ENCODE measurements around the gene CABLES2.

Gene CABLES2

GRCh38 chr20:62347151-62347404 is 60.0 kb downstream of the CABLES2 start:
- no peak for ATAC-seq
- TF ChIP-seq BACH2 (CRISPR knock-in tag; IDR thresholded peaks at IDR 0.05; ENCODE audit: borderline replicate concordance), result no peak

GRCh38 chr20:62346398-62347150 is 60.5 kb downstream of the CABLES2 start:
- no peak for TF ChIP-seq ARNTL (CRISPR knock-in tag; IDR thresholded peaks at IDR 0.05; ENCODE audit: borderline replicate concordance, low read depth)
- no peak for ATAC-seq

- ATAC-seq, result no peak
- TF ChIP-seq PATZ1 (CRISPR knock-in tag; IDR thresholded peaks at IDR 0.05; ENCODE audit: borderline replicate concordance) (no peak), ZNF70 (CRISPR knock-in tag; IDR thresholded peaks at IDR 0.05) (no peak), ZNF565 (CRISPR knock-in tag; conservative IDR thresholded peaks at IDR 0.05; ENCODE audit: low read depth) (no peak), BACH2 (CRISPR knock-in tag; IDR thresholded peaks at IDR 0.05; ENCODE audit: borderline replicate concordance) (no peak), CSDC2 (CRISPR knock-in tag; IDR thresholded peaks at IDR 0.05) (no peak), ZC3H10 (CRISPR knock-in tag; IDR thresholded peaks at IDR 0.05) (no peak), ZFP3 (CRISPR knock-in tag; IDR thresholded peaks at IDR 0.05) (no peak), PPARA (CRISPR knock-in tag; IDR thresholded peaks at IDR 0.05; ENCODE audit: borderline replicate concordance) (no peak), ARNTL (CRISPR knock-in tag; IDR thresholded peaks at IDR 0.05; ENCODE audit: borderline replicate concordance, low read depth) (no peak), OSR1 (CRISPR knock-in tag; IDR thresholded peaks at IDR 0.05) (no peak), GLIS3 (CRISPR knock-in tag; IDR thresholded peaks at IDR 0.05) (no peak)
- TF ChIP-seq, protein P1, sequence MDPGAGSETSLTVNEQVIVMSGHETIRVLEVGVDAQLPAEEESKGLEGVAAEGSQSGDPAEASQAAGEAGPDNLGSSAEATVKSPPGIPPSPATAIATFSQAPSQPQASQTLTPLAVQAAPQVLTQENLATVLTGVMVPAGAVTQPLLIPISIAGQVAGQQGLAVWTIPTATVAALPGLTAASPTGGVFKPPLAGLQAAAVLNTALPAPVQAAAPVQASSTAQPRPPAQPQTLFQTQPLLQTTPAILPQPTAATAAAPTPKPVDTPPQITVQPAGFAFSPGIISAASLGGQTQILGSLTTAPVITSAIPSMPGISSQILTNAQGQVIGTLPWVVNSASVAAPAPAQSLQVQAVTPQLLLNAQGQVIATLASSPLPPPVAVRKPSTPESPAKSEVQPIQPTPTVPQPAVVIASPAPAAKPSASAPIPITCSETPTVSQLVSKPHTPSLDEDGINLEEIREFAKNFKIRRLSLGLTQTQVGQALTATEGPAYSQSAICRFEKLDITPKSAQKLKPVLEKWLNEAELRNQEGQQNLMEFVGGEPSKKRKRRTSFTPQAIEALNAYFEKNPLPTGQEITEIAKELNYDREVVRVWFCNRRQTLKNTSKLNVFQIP (CRISPR knock-in tag; IDR thresholded peaks at IDR 0.05; ENCODE audit: borderline replicate concordance, low read depth), result no peak
- TF ChIP-seq, protein P2, sequence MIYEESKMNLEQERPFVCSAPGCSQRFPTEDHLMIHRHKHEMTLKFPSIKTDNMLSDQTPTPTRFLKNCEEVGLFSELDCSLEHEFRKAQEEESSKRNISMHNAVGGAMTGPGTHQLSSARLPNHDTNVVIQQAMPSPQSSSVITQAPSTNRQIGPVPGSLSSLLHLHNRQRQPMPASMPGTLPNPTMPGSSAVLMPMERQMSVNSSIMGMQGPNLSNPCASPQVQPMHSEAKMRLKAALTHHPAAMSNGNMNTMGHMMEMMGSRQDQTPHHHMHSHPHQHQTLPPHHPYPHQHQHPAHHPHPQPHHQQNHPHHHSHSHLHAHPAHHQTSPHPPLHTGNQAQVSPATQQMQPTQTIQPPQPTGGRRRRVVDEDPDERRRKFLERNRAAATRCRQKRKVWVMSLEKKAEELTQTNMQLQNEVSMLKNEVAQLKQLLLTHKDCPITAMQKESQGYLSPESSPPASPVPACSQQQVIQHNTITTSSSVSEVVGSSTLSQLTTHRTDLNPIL (CRISPR knock-in tag; IDR thresholded peaks at IDR 0.05; ENCODE audit: low read depth), result no peak
Observed at GRCh38 chr20:62345681-62346370, 61.3 kb downstream of the CABLES2 start.

DNA sequence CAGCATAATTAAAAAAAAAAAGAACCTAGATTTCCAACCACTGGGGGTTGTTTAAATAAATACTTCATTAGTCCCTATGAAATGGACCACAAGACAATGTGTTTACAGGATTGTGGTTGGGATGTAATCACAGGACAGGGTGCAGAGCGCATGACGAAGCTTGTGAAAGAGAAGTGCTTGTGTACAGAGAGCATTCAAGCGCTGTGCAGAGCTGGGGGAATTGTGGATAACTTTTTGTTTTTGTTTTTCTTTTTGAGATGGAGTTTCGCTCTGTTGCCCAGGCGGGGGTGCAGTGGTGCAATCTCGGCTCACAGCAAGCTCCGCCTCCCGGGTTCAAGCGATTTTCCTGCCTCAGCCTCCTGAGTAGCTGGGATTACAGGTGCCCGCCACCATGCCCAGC is 62.3 kb downstream of the CABLES2 start:
- no peak for TF ChIP-seq ZFP30 (CRISPR knock-in tag; IDR thresholded peaks at IDR 0.05)
- TF ChIP-seq, protein P2 (CRISPR knock-in tag; IDR thresholded peaks at IDR 0.05; ENCODE audit: low read depth), result no peak
- no peak for TF ChIP-seq ESRRG (CRISPR knock-in tag; IDR thresholded peaks at IDR 0.05)
- TF ChIP-seq, protein P1 (CRISPR knock-in tag; IDR thresholded peaks at IDR 0.05; ENCODE audit: borderline replicate concordance, low read depth), result no peak
- TF ChIP-seq ZNF70 (CRISPR knock-in tag; IDR thresholded peaks at IDR 0.05), result no peak
- TF ChIP-seq BACH2 (CRISPR knock-in tag; IDR thresholded peaks at IDR 0.05; ENCODE audit: borderline replicate concordance), result no peak
- no peak for TF ChIP-seq ISL1 (CRISPR knock-in tag; IDR thresholded peaks at IDR 0.05)
- no peak for TF ChIP-seq PPARA (CRISPR knock-in tag; IDR thresholded peaks at IDR 0.05; ENCODE audit: borderline replicate concordance)
- no peak for TF ChIP-seq ZNF565 (CRISPR knock-in tag; conservative IDR thresholded peaks at IDR 0.05; ENCODE audit: low read depth)
- no peak for TF ChIP-seq GLIS3 (CRISPR knock-in tag; IDR thresholded peaks at IDR 0.05)
- TF ChIP-seq TOX (CRISPR knock-in tag; IDR thresholded peaks at IDR 0.05; ENCODE audit: borderline replicate concordance), result no peak
- TF ChIP-seq ZC3H10 (CRISPR knock-in tag; IDR thresholded peaks at IDR 0.05), result no peak
- TF ChIP-seq, protein P3, sequence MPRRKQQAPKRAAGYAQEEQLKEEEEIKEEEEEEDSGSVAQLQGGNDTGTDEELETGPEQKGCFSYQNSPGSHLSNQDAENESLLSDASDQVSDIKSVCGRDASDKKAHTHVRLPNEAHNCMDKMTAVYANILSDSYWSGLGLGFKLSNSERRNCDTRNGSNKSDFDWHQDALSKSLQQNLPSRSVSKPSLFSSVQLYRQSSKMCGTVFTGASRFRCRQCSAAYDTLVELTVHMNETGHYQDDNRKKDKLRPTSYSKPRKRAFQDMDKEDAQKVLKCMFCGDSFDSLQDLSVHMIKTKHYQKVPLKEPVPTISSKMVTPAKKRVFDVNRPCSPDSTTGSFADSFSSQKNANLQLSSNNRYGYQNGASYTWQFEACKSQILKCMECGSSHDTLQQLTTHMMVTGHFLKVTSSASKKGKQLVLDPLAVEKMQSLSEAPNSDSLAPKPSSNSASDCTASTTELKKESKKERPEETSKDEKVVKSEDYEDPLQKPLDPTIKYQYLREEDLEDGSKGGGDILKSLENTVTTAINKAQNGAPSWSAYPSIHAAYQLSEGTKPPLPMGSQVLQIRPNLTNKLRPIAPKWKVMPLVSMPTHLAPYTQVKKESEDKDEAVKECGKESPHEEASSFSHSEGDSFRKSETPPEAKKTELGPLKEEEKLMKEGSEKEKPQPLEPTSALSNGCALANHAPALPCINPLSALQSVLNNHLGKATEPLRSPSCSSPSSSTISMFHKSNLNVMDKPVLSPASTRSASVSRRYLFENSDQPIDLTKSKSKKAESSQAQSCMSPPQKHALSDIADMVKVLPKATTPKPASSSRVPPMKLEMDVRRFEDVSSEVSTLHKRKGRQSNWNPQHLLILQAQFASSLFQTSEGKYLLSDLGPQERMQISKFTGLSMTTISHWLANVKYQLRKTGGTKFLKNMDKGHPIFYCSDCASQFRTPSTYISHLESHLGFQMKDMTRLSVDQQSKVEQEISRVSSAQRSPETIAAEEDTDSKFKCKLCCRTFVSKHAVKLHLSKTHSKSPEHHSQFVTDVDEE (CRISPR knock-in tag; IDR thresholded peaks at IDR 0.05), result no peak
- no peak for TF ChIP-seq PATZ1 (CRISPR knock-in tag; IDR thresholded peaks at IDR 0.05; ENCODE audit: borderline replicate concordance)
- no peak for TF ChIP-seq CSDC2 (CRISPR knock-in tag; IDR thresholded peaks at IDR 0.05)
- no peak for ATAC-seq

Data from SK-N-SH treated with all-trans-retinoic acid at 6 μM for 48 hours (cell line).